GM12875 (cell line): ENCODE data around the gene FAM120AOS.

Experiments used
- H3K4me3 ChIP-seq: one replicate; pipeline ENCODE4 v1.5.1; 2011; ENCODE audit warnings: low read depth, low read length, control low read depth
- CTCF ChIP-seq: IDR thresholded peaks from 2 replicates; pipeline ENCODE4 v1.5.1; 2011; ENCODE audit warnings: low read depth, mild to moderate bottlenecking, control low read depth, inconsistent platforms, low read length, moderate library complexity, borderline replicate concordance; ENCODE audit not compliant: insufficient read depth

The FAM120AOS gene

DNA sequence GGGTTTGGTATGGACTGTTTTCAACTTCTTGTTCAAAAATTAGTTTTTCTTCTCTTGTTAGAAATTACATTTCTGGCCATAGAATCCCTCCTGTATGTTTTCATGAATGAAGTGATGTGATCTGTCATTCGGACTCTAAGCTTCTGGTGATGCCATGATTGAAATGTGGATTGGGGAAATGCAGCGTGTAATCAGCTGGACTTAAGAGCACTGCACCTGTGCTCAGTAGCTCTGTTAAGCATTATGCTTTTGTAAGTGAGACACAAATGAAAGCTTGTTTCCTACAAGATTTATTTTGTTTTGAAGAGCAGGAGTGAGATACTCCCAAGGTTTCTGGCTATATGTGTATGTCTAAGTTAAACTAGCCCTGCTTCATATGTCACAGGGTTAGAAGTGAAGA, 24.0 kb upstream of the FAM120AOS start:
- TF ChIP-seq CTCF: no peak
- H3K4me3 ChIP-seq: no peak overlapping the region

- H3K4me3 ChIP-seq: no peak overlapping the region
- no peak for TF ChIP-seq CTCF
These were observed 23.5 kb upstream of the FAM120AOS start for GRCh38 chr9:93476924-93477323.

DNA sequence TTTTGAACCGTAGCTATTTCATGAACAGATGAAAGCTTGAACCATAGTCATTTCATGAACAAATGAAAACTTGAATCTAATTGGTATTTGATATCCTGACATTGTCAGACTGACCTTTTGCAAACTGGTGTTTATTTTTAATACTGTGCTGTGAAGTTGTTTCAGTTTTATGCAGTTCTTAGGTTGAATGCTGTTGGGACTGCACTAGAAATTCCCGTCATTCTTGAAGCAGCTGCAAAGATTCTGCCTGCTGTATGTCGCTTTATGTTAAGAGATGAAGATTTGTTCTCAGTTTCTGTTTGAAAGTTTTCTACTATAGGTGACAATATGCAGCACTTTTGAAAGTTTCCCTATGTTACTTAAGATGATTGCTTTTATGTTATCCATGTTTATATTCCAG, 22.5 kb upstream of the FAM120AOS start:
- TF ChIP-seq CTCF: no peak
- H3K4me3 ChIP-seq: no peak overlapping the region

DNA sequence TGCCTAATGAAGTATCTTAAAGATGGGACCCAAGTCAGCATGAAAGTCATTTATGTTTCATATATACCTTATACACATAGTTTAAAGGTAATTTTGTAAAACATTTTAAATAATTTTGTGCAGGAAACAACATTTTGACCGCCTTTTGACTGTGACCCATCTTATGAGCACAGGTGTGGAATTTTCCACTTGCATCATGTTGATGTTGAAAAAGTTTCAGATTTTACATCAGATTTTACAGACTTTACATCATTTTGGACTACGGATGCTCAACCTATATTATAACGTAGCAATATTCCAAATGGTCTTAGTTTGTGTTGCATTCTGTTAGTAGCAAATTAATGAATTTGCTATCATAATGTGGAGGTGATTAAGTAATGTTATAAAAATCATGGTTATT, 21.7 kb upstream of the FAM120AOS start:
- TF ChIP-seq CTCF: no peak
- no peak overlapping the region for H3K4me3 ChIP-seq

DNA sequence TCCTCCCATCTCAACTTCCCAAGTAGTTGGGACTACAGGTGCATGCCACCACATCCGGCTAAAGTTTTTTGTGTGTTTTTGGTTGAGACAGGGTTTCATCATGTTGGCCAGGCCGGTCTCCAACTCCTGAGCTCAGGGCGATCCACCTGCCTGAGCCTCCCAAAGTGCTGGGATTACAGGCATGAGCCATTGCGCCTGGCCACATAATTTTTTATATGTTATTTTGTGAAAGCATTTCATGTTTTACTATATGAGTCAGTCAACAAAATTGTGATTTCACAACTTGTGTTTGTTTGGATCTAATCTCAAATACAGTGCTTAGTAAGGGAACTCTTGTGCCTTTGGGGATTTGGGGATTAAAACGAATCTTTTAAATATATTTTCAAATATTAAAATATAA, 20.0 kb upstream of the FAM120AOS start:
- TF ChIP-seq CTCF: no peak
- H3K4me3 ChIP-seq: no peak overlapping the region

DNA sequence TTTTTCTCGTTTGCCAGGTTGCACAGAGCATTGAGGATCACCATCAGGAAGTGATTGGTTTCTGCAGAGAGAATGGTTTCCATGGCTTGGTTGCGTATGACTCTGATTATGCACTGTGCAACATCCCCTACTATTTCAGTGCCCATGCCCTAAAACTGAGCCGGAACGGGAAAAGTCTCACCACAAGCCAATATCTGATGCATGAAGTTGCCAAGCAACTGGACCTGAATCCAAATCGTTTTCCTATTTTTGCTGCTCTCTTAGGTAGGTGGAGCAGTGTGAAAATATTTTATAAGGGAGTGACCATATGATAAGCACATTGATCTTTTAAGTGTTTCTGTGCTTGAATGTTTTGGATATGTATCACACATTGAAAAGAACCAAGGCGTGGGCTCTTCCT, 17.7 kb upstream of the FAM120AOS start:
- no peak overlapping the region for H3K4me3 ChIP-seq

GRCh38 chr9:93470391-93470790, 17.0 kb upstream of the FAM120AOS start:
- no peak for TF ChIP-seq CTCF
- H3K4me3 ChIP-seq: no peak overlapping the region

More for the DNA sequence above, 17.7 kb upstream of the FAM120AOS start:
- TF ChIP-seq CTCF: no peak
